H1 (cell line): Measurements from ENCODE around the gene GPS1. TPM values are rescaled to one million over a fixed set of nuclear protein-coding genes. Genes with fewer than 3 reads are reported as not detected.

Source experiments
- CTCF ChIA-PET: fragments of 300-600 bp; sonication (Branson Sonifier 250); formaldehyde crosslinking; loops from one replicate; lab custom pipeline; 2021; ENCODE audit not compliant: partially characterized antibody; lab: Charles Lee
- POLR2A ChIA-PET: fragments of 300-600 bp; sonication (Branson Sonifier 250); formaldehyde crosslinking; loops from one replicate; lab custom pipeline; 2021; ENCODE audit warnings: inconsistent platforms; ENCODE audit not compliant: partially characterized antibody; lab: Charles Lee
- DNase-seq, 2 experiments: peaks; one replicate each; pipeline versions ENCODE4 v3.0.0 to v3.0.0-alpha.2; 2010 to 2022; ENCODE audit warnings: low spot score in 2 of 2, low read depth in 1 of 2, mixed read lengths in 1 of 2
- FAIRE-seq: peaks from 2 replicates; lab custom pipeline; 2011; peaks lifted over from hg19 to GRCh38; lab: Jason Lieb, UNC
- H2AFZ ChIP-seq: 2 replicates; pipeline ENCODE4 v1.8.1; 2012; ENCODE audit warnings: low read length, inconsistent platforms
- H2AK5ac ChIP-seq: 2 replicates; pipeline ENCODE4 v1.6.1; 2013; ENCODE audit warnings: low read depth, low read length
- H2BK120ac ChIP-seq: replicated peaks from 2 replicates; pipeline ENCODE3; 2013; ENCODE audit warnings: low read depth, low read length, inconsistent platforms
- H2BK12ac ChIP-seq: 2 replicates; pipeline ENCODE4 v1.6.1; 2013; ENCODE audit warnings: low read depth, low read length
- H2BK15ac ChIP-seq: 2 replicates; pipeline ENCODE4 v1.6.1; 2013; ENCODE audit warnings: low read length
- H2BK20ac ChIP-seq: 2 replicates; pipeline ENCODE4 v1.6.1; 2013; ENCODE audit warnings: low read length
- H2BK5ac ChIP-seq: 2 replicates; pipeline ENCODE4 v1.6.1; 2013; ENCODE audit warnings: low read depth, low read length
- H3K14ac ChIP-seq: 2 replicates; pipeline ENCODE4 v1.6.1; 2013; ENCODE audit warnings: inconsistent platforms; ENCODE audit not compliant: insufficient read length
- H3K18ac ChIP-seq: 2 replicates; pipeline ENCODE4 v1.6.1; 2013; ENCODE audit warnings: low read length; ENCODE audit errors: extremely low read depth
- H3K23ac ChIP-seq: 2 replicates; pipeline ENCODE4 v1.6.1; 2013; ENCODE audit warnings: inconsistent platforms; ENCODE audit not compliant: insufficient read length
- H3K23me2 ChIP-seq: 2 replicates; pipeline ENCODE4 v1.6.1; 2013; ENCODE audit warnings: low read depth, low read length
- H3K27ac ChIP-seq: 2 replicates; pipeline ENCODE4 v1.6.1; 2011; ENCODE audit warnings: low read depth, low read length, inconsistent platforms
- H3K27me3 ChIP-seq, 4 experiments: replicated peaks in 1 of 4; 1 replicate in 1 of 4; 2 replicates in 3 of 4; pipeline versions ENCODE4 v1.6.1 to v1.8.1; 2011 to 2013; ENCODE audit warnings: low read length in 3 of 4, mild to moderate bottlenecking in 3 of 4, inconsistent platforms in 2 of 4, mixed read lengths in 2 of 4, moderate library complexity in 1 of 4; ENCODE audit not compliant: control insufficient read depth in 3 of 4, insufficient read depth in 3 of 4; ENCODE audit errors: extremely low read depth in 1 of 4
- H3K36me3 ChIP-seq, 4 experiments: 2 replicates each; pipeline versions ENCODE4 v1.6.1 to v1.8.1; 2011 to 2013; ENCODE audit warnings: mild to moderate bottlenecking in 4 of 4, low read length in 3 of 4, moderate library complexity in 2 of 4, control low read depth in 1 of 4, inconsistent platforms in 1 of 4; ENCODE audit not compliant: insufficient read depth in 4 of 4, control insufficient read depth in 2 of 4
- H3K4ac ChIP-seq: replicated peaks from 2 replicates; pipeline ENCODE3; 2013; ENCODE audit warnings: low read length, low read depth, mixed read lengths, inconsistent platforms; ENCODE audit not compliant: insufficient read length
- H3K4me1 ChIP-seq, 4 experiments: replicated peaks in 1 of 4; 1 replicate in 1 of 4; 2 replicates in 3 of 4; pipeline versions ENCODE4 v1.6.1 to v1.8.1; 2011 to 2013; ENCODE audit warnings: low read length in 3 of 4, inconsistent platforms in 2 of 4, mixed read lengths in 1 of 4; ENCODE audit not compliant: insufficient read depth in 4 of 4, control insufficient read depth in 3 of 4
- H3K4me2 ChIP-seq, 2 experiments: 2 replicates each; pipeline versions ENCODE4 v1.6.1 to v1.8.1; 2011 to 2013; ENCODE audit warnings: low read depth in 2 of 2, low read length in 2 of 2, control low read depth in 1 of 2, inconsistent platforms in 1 of 2, mild to moderate bottlenecking in 1 of 2; ENCODE audit not compliant: insufficient read depth in 1 of 2
- H3K4me3 ChIP-seq, 4 experiments: fragments of 200-600, 300-600 bp in 1 of 4; sonication (generic), shearing (Covaris generic), sonication (Bioruptor Twin) in 1 of 4; 2 replicates each; pipeline versions ENCODE4 v1.5.1 to v1.8.1; 2011 to 2016; ENCODE audit warnings: low read length in 4 of 4, low read depth in 3 of 4, control low read depth in 2 of 4, inconsistent platforms in 2 of 4, mild to moderate bottlenecking in 2 of 4, mixed read lengths in 1 of 4, moderate library complexity in 1 of 4; ENCODE audit not compliant: insufficient read depth in 2 of 4; ENCODE audit errors: extremely low read depth in 1 of 4
- H3K56ac ChIP-seq: replicated peaks from 2 replicates; pipeline ENCODE3; 2013; ENCODE audit warnings: low read depth, mild to moderate bottlenecking, mixed read lengths, low read length, inconsistent platforms; ENCODE audit not compliant: insufficient read length
- H3K79me1 ChIP-seq: 2 replicates; pipeline ENCODE4 v1.6.1; 2013; ENCODE audit warnings: low read depth, low read length, control low read depth
- H3K79me2 ChIP-seq, 2 experiments: 2 replicates each; pipeline versions ENCODE4 v1.6.1 to v1.8.1; 2012 to 2013; ENCODE audit warnings: low read length in 2 of 2, mild to moderate bottlenecking in 2 of 2, inconsistent platforms in 1 of 2; ENCODE audit not compliant: insufficient read depth in 2 of 2, control insufficient read depth in 1 of 2
- H3K9ac ChIP-seq, 4 experiments: replicated peaks in 1 of 4; 1 replicate in 1 of 4; 2 replicates in 3 of 4; pipeline versions ENCODE4 v1.6.1 to v1.8.1; 2011 to 2013; ENCODE audit warnings: low read depth in 3 of 4, low read length in 3 of 4, control low read depth in 2 of 4, mild to moderate bottlenecking in 2 of 4, moderate library complexity in 2 of 4, inconsistent platforms in 1 of 4; ENCODE audit errors: extremely low read depth in 1 of 4
- H3K9me3 ChIP-seq, 2 experiments: 2 replicates each; pipeline versions ENCODE4 v1.6.1 to v1.8.1; 2012 to 2013; ENCODE audit warnings: mild to moderate bottlenecking in 2 of 2, moderate library complexity in 2 of 2, control low read depth in 1 of 2, inconsistent platforms in 1 of 2, low read depth in 1 of 2, low read length in 1 of 2, mixed read lengths in 1 of 2; ENCODE audit not compliant: insufficient read depth in 2 of 2
- H4K20me1 ChIP-seq, 2 experiments: replicated peaks in 1 of 2; 2 replicates each; pipeline versions ENCODE3 to v1.8.1; 2011 to 2013; ENCODE audit warnings: inconsistent platforms in 2 of 2, low read length in 2 of 2, mild to moderate bottlenecking in 1 of 2; ENCODE audit not compliant: insufficient read depth in 2 of 2, control insufficient read depth in 1 of 2
- H4K5ac ChIP-seq: 2 replicates; pipeline ENCODE4 v1.6.1; 2013; ENCODE audit warnings: low read length, low read depth, mixed read lengths, inconsistent platforms; ENCODE audit not compliant: insufficient read length
- H4K8ac ChIP-seq: 2 replicates; pipeline ENCODE4 v1.8.0; 2013; ENCODE audit warnings: mild to moderate bottlenecking, moderate library complexity, low read length, inconsistent platforms; ENCODE audit not compliant: insufficient read depth; ENCODE audit errors: extremely low read depth
- H4K91ac ChIP-seq: replicated peaks from 2 replicates; pipeline ENCODE3; 2013; ENCODE audit warnings: low read length, mixed read lengths, inconsistent platforms; ENCODE audit not compliant: insufficient read length
- TEAD4 ChIP-seq: IDR thresholded peaks from 2 replicates; pipeline ENCODE4 v1.6.1; 2012; ENCODE audit warnings: low read depth, low read length, inconsistent platforms, mixed read lengths
- WGBS, 2 experiments: shearing (Covaris generic) in 1 of 2; methylation state at CpG; one replicate each; pipeline versions ENCODE4 v1.1.6 to v1.1.7; 2013 to 2015; ENCODE audit warnings: low lambda C conversion rate in 2 of 2, mixed read lengths in 2 of 2, inconsistent platforms in 1 of 2, low coverage in 1 of 2, missing lambda C conversion rate in 1 of 2; ENCODE audit not compliant: insufficient replicate concordance in 2 of 2, insufficient coverage in 1 of 2, insufficient read length in 1 of 2; ENCODE audit errors: extremely low coverage in 1 of 2, missing lambda C conversion rate in 1 of 2; 5-methylcytosine and 5-hydroxymethylcytosine counted together
- polyA plus RNA-seq, 7 experiments: library from polyadenylated mRNA; depleted of rRNA in 3 of 7; stranded (reverse) in 5 of 7; unstranded in 2 of 7; fragments of >200 nt in 5 of 7; fragments of 200-250 nt in 2 of 7; gene quantifications; 1 replicate in 5 of 7; 2 replicates in 1 of 7; 4 replicates in 1 of 7; pipeline versions ENCODE4 v1.2.1 to v1.2.3, GENCODE V29; 2011 to 2013; ENCODE audit warnings: missing spikeins in 2 of 7, mixed read lengths in 2 of 7
- total RNA-seq: library from RNA; stranded (reverse); fragmentation: NEBNext Ultra II Directional; extraction: Animal tissue kit (Norgen Biotek cat#: 25700); gene quantifications from 2 replicates; pipeline ENCODE4 v1.2.1, GENCODE V29; 2021
- TF ChIP-seq, protein P1 (sequence below): IDR thresholded peaks from 2 replicates; pipeline ENCODE4 v1.6.1; 2012; ENCODE audit warnings: low read length, inconsistent platforms

Gene GPS1
- total and polyA plus RNA-seq, 2 of the 8 experiments (the other 6 are each of a cell fraction or from before 2014, with no cell fraction given), result 153 to 277 TPM

DNA sequence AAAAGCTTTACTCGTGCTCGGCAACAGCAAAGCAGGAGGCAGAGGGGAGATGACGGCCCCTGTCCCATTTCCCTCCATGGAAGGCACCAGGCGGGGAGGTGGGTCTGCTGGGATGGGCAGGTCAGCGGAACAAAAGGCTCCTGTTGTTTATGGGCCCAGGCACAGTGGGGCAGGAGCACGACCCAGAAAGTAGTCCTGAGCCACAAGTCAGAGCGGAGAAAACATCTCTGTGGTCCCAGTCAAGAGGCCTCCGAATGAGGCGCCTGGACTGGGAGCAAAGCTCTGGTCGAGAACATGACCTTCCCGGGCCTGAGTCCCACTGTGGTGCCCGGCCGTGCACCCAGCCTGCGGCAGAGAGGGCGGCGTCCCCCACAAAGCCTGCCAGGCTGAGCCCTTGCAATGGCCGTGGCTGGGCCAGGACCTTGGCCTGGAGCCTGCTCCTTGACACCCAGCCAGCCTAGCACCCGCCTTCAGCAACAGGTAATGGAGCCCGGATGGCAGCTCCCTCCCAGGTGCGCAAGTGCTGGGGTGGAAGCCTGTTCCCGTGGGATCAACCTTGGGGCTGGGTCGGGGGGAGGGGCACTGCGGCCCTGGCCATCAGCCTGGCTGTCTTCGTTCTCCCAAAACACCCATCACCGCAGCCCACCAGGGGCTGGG, 3.7 kb upstream of the GPS1 start:
- Histone ChIP-seq H2BK12ac (no peak overlapping the region), H3K14ac (no peak overlapping the region), H3K79me2 (peaks cover 0 to 9% of the 10 kb centered on the region in 2 experiments; a peak in 1 of 4 replicates), H4K5ac (no peak overlapping the region), H3K18ac (no peak overlapping the region), H3K4me2 (no peak overlapping the region), H4K91ac (no peak overlapping the region), H3K4ac (no peak overlapping the region), H3K9ac (no peak overlapping the region), H3K27ac (no peak overlapping the region), H2BK5ac (no peak overlapping the region), H2AFZ (no peak overlapping the region), H4K8ac (no peak overlapping the region; the same call in 1 of the 2 replicates), H3K4me3 (no peak overlapping the region), H2AK5ac (no peak overlapping the region), H2BK20ac (no peak overlapping the region), H3K4me1 (peaks cover 0 to 20% (median 11%) of the 10 kb centered on the region in 4 experiments; a peak in 5 of 7 replicates), H2BK15ac (no peak overlapping the region), H3K23me2 (peaks cover 6% of the 10 kb centered on the region; the same call in 1 of the 2 replicates)
- WGBS, 2 experiments, result 89% methylated on average over 24 of the region's 25 CpGs; no CpG with 5 or more reads in 1 of the 2 experiments
- FAIRE-seq (no peak), DNase-seq (no peak)
- TF ChIP-seq, protein P1, sequence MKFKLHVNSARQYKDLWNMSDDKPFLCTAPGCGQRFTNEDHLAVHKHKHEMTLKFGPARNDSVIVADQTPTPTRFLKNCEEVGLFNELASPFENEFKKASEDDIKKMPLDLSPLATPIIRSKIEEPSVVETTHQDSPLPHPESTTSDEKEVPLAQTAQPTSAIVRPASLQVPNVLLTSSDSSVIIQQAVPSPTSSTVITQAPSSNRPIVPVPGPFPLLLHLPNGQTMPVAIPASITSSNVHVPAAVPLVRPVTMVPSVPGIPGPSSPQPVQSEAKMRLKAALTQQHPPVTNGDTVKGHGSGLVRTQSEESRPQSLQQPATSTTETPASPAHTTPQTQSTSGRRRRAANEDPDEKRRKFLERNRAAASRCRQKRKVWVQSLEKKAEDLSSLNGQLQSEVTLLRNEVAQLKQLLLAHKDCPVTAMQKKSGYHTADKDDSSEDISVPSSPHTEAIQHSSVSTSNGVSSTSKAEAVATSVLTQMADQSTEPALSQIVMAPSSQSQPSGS, result no peak
- TF ChIP-seq TEAD4, result no peak
- TF ChIP-seq, all 59 proteins: peak for 0
- peaks cover 0 to 8% (median 2%) of the 10 kb centered on the region in 4 experiments; a peak in 3 of 8 replicates for H3K36me3 ChIP-seq
- no peaks in the 10 kb centered on the region; a peak in 1 of 7 replicates for H3K27me3 ChIP-seq
- ChIA-PET POLR2A (interaction anchor here (0.7 to 1.3 kb wide), 4 partner anchors 9 to 41 kb away, joined by 3 to 6 read pairs (median 4); partner anchors contain the start of gene RAC3), CTCF (interaction anchor here (0.8 kb wide), 1 partner anchor 17 kb away, joined by 3 read pairs; no protein-coding TSS in a partner anchor)
- H2BK120ac ChIP-seq, result no peak overlapping the region
- H4K20me1 ChIP-seq, result peaks cover under 1 to 7% of the 10 kb centered on the region in 2 experiments
- peaks cover 6% of the 10 kb centered on the region; the same call in 1 of the 2 replicates for H3K79me1 ChIP-seq
- no peaks in the 10 kb centered on the region for H3K9me3 ChIP-seq
- H3K23ac ChIP-seq, result no peak overlapping the region
- H3K56ac ChIP-seq, result no peak overlapping the region
